SK-N-SH (cell line): ENCODE results near the gene KNG1.

Experiments
- CTCF ChIP-seq: fragments of 200-600 bp; sonication (generic); IDR thresholded peaks from 2 replicates; pipeline ENCODE4 v1.6.1; 2017; ENCODE audit warnings: antibody characterized with exemption, mild to moderate bottlenecking, moderate library complexity
- EZH2phosphoT487 ChIP-seq: fragments of 200-600 bp; sonication (generic); IDR thresholded peaks from 2 replicates; pipeline ENCODE4 v1.6.1; 2017; ENCODE audit warnings: low read depth, mixed run types, mild to moderate bottlenecking, antibody characterized with exemption, moderate library complexity, borderline replicate concordance
- POLR2AphosphoS5 ChIP-seq: IDR thresholded peaks from 2 replicates; pipeline ENCODE4 v1.6.1; 2012; ENCODE audit warnings: low read depth, low read length
- REST ChIP-seq: IDR thresholded peaks from 2 replicates; pipeline ENCODE4 v1.6.1; 2012; ENCODE audit warnings: mild to moderate bottlenecking, low read depth, low read length, moderate library complexity
- SIN3A ChIP-seq: IDR thresholded peaks from 2 replicates; pipeline ENCODE4 v1.6.1; 2012; ENCODE audit warnings: low read depth, mild to moderate bottlenecking, low read length, moderate library complexity, borderline replicate concordance
- SMC3 ChIP-seq: IDR thresholded peaks from 2 replicates; pipeline ENCODE4 v1.6.1; 2012; ENCODE audit warnings: low read depth, low read length, improper control_type of control experiment

GRCh38 chr3:186694288-186695032, 22.7 kb upstream of the KNG1 start:
- TF ChIP-seq CTCF (no peak), POLR2AphosphoS5 (no peak), REST (no peak), SIN3A (no peak), SMC3 (no peak), EZH2phosphoT487 (no peak)
